HepG2 (cell line): ENCODE results near the gene PIK3R1.

Source experiments
- CTCF ChIP-seq: sonication (generic); formaldehyde crosslinking; IDR thresholded peaks from 2 replicates; pipeline ENCODE4 v1.5.0; 2020; ENCODE audit warnings: mild to moderate bottlenecking, missing genetic modification reagents, moderate library complexity
- EP300 ChIP-seq, 3 experiments: sonication (generic) in 1 of 3; formaldehyde crosslinking in 1 of 3; IDR thresholded peaks; 2 replicates each; pipeline versions ENCODE4 v1.5.1 to v1.6.1; 2011 to 2020; ENCODE audit warnings: low read depth in 2 of 3, low read length in 2 of 3, borderline replicate concordance in 1 of 3, improper control_type of control experiment in 1 of 3, mild to moderate bottlenecking in 1 of 3, missing genetic modification reagents in 1 of 3, moderate library complexity in 1 of 3
- FOXM1 ChIP-seq: sonication (generic); formaldehyde crosslinking; IDR thresholded peaks from 2 replicates; pipeline ENCODE4 v1.5.0; 2020; ENCODE audit warnings: missing genetic modification reagents
- IKZF4 ChIP-seq: sonication (generic); formaldehyde crosslinking; IDR thresholded peaks from 2 replicates; pipeline ENCODE4 v1.5.1; 2020; ENCODE audit warnings: borderline replicate concordance, mild to moderate bottlenecking, low read depth, missing genetic modification reagents; ENCODE audit errors: not compliant biosample characterization
- KDM1A ChIP-seq: IDR thresholded peaks from 2 replicates; pipeline ENCODE4 v1.6.1; 2016; ENCODE audit warnings: missing compliant biosample characterization
- MIXL1 ChIP-seq: IDR thresholded peaks from 2 replicates; pipeline ENCODE4 v1.6.1; 2016
- NFATC3 ChIP-seq: sonication (generic); formaldehyde crosslinking; IDR thresholded peaks from 2 replicates; pipeline ENCODE4 v1.5.1; 2020; ENCODE audit warnings: mild to moderate bottlenecking, missing genetic modification reagents
- NFYB ChIP-seq: sonication (generic); formaldehyde crosslinking; IDR thresholded peaks from 2 replicates; pipeline ENCODE4 v1.4.0; 2020; ENCODE audit warnings: missing genetic modification reagents
- NPAS2 ChIP-seq: sonication (generic); formaldehyde crosslinking; IDR thresholded peaks from 2 replicates; pipeline ENCODE4 v1.8.0; 2022; ENCODE audit warnings: mild to moderate bottlenecking, missing genetic modification reagents, borderline replicate concordance
- RFX5 ChIP-seq: IDR thresholded peaks from 2 replicates; pipeline ENCODE4 v1.6.1; 2011; ENCODE audit warnings: low read depth, low read length, improper control_type of control experiment
- SP2 ChIP-seq: sonication (generic); formaldehyde crosslinking; IDR thresholded peaks from 2 replicates; pipeline ENCODE4 v1.5.1; 2020; ENCODE audit warnings: mild to moderate bottlenecking, missing genetic modification reagents
- ZNF747 ChIP-seq: sonication (generic); formaldehyde crosslinking; IDR thresholded peaks from 2 replicates; pipeline ENCODE4 v1.8.1; 2023; ENCODE audit warnings: missing genetic modification reagents, mild to moderate bottlenecking, borderline replicate concordance

- TF ChIP-seq ZNF747 (CRISPR knock-in tag) (no peak), NPAS2 (CRISPR knock-in tag) (no peak), NFATC3 (CRISPR knock-in tag) (no peak), RFX5 (no peak), EP300 (IDR thresholded peaks at IDR 0.05; ENCODE audit: low read depth in 2 of 2, low read length in 2 of 2) (no peak), EP300 (CRISPR knock-in tag; IDR thresholded peaks at IDR 0.05; ENCODE audit: borderline replicate concordance) (no peak), CTCF (CRISPR knock-in tag) (no peak), SP2 (CRISPR knock-in tag) (no peak), NFYB (CRISPR knock-in tag) (no peak), KDM1A (no peak), IKZF4 (no peak), FOXM1 (CRISPR knock-in tag) (no peak), MIXL1 (CRISPR knock-in tag) (no peak)
Observed at GRCh38 chr5:68260467-68260866, 44.9 kb downstream of the PIK3R1 start.
